ENCODE data around the gene TUBA4B.

The TUBA4B gene

GRCh38 chr2:219314804-219315468 lies 61.9 kb downstream of the TUBA4B start:
- no peaks in the 10 kb centered on the region for H3K4me1 Mint-ChIP-seq
- DNase-seq (ENCODE audit: low spot score in 2 of 2) = no peak
- H3K4me3 Mint-ChIP-seq = no peak overlapping the region
- H3K36me3 Mint-ChIP-seq (ENCODE audit: insufficient read depth) = no peaks in the 10 kb centered on the region
- H3K27ac Mint-ChIP-seq (ENCODE audit: low read depth) = no peak overlapping the region
- peaks cover 28% of the 10 kb centered on the region for H3K27me3 Mint-ChIP-seq
- no peaks in the 10 kb centered on the region for H3K9me3 Mint-ChIP-seq
- ATAC-seq (replicated peaks; ENCODE audit: extremely low read depth, poor library complexity, severe bottlenecking) = no peak
